NCI-H2171 (cell line): Measurements from ENCODE around the gene MAP3K2.
"Not testable (repeated sequence)": the region's sequence is repeated elsewhere in the genome, so short reads cannot be mapped to it uniquely, and the experiment has no call there.

Experiments
- DNase-seq: peaks from one replicate; lab custom pipeline; 2025; lab: John Stamatoyannopoulos, UW

Gene MAP3K2

DNA sequence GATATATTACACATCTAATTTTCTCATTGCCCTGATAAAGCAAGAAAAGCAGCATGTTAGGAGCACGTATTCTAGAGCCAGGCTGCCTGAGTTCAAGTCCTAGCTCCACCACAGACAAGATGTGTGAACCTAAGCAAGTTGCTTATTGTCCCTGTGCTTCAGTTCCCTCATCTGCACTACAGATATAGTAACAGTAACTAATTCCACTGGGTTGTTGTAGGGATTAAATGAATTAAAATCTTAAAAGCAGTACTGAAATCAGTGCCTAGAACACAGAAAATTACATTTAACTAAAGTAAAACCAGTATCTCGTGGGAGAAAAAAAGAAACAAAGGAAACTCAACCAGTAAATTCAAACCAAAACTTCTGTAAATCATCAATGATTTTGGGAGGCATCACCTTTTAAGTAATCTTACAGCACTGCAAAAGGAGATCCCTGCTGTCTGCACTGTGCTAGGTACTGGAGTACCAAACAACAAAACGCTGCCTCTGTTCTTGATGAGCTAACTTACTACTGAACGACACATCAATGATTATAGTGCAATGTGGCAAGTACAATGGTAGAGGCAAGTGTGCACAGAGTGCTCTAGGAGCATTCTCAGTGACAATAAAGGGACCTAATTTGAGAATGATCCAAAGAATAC lies 7.9 kb downstream of the MAP3K2 start:
- DNase-seq: no peak

GRCh38 chr2:127378720-127379119 lies 9.1 kb downstream of the MAP3K2 start:
- no peak for DNase-seq

DNA sequence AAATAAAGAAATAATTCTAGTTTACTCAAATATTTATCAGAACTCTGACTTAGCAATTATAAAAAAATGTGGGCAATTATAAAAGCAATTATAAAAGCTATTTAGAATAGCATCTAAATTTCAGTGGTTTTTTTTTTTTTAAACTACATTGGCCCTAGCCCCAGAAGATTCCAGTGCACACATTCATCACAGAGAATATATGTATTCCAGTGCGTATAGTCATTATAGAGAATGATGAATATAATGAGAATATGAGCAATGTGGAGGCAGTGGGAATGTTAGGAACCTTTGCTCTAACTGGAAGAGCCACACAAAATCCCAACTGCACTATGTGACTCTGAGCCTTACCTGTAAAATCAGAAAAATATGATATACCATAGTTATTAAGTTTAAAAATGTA lies 10.5 kb downstream of the MAP3K2 start:
- no peak for DNase-seq

GRCh38 chr2:127376257-127376656 lies 11.5 kb downstream of the MAP3K2 start:
- DNase-seq: no peak

DNA sequence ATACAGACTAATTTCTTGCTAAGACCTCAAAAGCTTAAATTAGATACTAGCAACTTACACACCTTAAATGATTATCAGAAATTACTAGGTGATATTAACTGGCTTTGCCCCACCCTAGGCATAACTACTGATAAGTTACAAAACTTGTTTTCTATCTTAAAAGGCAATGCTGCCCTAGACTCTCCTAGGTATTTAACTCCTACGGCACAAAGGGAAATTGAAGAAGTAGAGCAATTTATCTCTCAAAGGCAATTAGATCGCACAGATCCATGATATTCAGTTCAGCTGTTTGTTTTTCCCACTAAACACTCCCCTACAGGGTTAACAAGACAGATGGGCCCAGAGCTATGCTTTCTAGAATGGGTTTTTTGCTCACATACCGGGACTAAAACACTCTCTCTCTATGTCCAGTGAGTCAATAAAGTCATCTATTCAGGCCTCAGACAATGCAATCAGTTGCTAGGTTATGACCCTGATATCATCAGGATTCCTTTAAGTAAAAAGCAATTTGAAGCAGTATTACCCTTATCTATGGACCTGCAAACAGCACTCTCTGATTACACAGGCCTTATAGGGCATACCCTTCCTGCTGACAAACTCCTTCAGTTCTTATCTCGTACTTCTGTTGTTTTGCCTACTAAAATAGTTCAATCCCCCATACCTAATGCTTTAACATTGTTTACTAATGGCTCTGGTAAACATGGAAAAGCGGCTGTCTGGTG lies 14.3 kb downstream of the MAP3K2 start:
- no peak for DNase-seq

- DNase-seq: no peak
Measured at GRCh38 chr2:127371037-127371436, 16.7 kb downstream of the MAP3K2 start.

GRCh38 chr2:127370010-127370409 lies 17.8 kb downstream of the MAP3K2 start:
- DNase-seq: no peak

DNA sequence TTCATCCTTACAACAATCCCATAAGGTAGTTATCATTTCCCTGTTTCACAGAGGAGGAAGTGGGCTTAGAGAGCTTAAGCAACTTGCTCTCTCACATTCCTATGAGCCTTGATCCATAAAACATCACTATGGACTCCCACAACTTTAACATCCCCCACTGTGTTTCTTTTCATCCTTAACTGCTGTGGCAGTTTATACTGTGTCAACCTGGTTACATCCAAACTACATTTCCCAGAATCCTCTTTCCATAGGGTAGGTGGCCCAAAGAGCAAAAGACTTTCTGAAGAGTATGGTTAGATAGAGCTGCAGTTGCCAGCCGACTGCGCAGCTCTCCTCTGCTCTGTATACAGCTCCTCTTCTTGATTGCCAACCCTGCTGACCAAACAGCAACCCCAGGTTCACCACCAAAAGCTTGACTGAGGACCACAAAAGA lies 22.5 kb downstream of the MAP3K2 start:
- DNase-seq: no peak

- no peak for DNase-seq
Measured at GRCh38 chr2:127362971-127363370, 24.8 kb downstream of the MAP3K2 start.

GRCh38 chr2:127361929-127362885 lies 25.6 kb downstream of the MAP3K2 start:
- DNase-seq: no peak

DNA sequence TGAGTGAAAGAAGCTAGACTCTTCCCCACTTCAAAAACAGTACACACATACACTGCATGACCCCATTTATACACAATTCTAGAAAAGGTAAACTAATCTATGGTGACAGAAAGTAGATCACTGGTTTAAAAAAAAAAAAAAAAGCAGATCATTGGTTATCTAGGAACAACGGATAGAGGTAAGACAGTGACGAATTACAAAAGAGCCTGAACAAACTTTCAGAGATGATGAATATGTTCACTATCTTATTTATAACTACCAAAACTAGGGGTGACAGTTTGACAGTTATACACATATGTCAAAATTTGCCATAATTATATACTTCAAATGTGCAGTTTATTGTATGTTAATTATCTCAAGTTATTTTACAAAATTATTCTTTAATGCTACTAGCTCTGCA lies 27.5 kb downstream of the MAP3K2 start:
- DNase-seq: no peak

DNA sequence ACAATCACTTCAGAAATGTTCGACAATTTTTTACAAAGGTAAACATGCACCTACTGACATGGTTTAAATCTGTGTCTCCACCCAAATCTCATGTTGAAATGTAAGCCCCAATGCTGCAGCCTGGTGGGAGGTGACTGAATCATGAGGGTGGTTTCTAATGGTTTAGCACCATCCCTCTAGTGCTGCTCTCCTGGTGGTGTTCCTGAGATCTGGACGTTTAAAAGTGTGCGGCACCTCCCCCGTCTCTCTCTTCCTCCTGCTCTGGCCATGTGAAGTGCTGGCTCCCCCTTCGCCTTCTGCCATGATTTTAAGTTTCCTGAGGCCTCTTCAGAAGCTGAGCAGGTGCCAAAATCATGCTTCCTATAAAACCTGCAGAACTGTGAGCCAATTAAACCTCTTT lies 28.3 kb downstream of the MAP3K2 start:
- DNase-seq: no peak

- DNase-seq: no peak
Measured at GRCh38 chr2:127358971-127359370, 28.8 kb downstream of the MAP3K2 start.

DNA sequence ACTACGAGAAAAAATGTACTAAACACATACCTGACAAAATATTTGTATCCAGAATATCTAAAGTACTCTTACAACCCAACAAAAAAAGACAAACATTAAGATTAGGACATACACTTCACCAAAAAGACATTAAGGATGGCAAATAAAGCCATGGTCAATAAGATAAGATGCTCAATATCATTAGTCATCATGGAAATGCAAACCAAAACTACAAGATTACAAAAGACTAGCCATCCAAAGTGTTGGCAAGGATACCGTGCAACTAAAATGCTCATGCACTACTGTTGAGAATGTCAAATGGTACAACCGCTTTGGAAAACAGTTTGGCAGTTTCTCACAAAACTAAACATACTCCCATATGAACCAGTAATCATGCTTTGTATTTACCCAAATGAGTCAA lies 29.7 kb downstream of the MAP3K2 start:
- DNase-seq: no peak

GRCh38 chr2:127357591-127357990 lies 30.2 kb downstream of the MAP3K2 start:
- no peak for DNase-seq

DNA sequence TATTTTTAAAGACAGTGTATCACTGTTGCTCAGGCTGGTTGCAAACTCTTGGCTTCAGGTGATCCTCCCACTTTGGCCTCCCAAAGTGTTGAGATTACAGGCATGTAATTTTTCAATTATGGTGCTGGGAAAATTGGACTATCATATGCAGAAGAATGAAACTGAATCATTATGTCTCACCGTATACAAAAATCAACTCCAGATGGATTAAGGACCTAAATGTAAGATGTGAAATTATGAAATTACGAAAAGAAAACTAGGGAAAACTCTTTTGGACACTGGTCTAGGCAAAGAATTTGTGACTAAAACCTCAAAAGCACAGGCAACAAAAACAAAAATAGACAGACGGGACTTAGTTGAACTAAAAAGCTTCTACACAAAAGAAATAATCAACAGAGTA lies 31.2 kb downstream of the MAP3K2 start:
- no peak for DNase-seq

DNA sequence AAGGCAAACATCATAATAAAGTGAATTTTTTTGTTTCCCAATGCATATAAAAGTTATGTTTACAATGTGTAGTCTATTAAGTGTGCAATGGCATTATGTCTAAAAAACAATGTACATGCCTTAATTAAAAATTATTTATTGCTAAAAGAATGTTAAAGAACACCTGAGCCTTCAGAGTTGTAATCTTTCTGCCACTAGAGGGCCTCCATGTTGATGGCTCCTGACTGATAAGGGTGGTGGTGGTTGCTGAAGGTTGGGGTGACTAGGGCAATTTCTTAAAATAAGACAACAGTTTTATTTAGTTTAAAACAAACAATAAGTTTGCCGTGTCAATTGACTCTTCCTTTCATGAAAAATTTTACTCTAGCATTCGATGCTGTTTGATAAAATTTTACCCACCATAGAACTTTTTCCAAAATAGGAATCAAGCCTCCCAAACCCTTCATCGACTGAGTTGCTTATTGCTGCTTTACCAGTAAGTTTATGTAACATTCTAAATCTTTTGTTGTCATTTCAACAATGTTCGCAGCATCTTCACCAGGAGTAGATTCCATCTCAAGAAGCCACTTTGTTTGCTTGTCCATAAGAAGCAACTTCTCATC lies 32.3 kb downstream of the MAP3K2 start:
- no peak for DNase-seq

DNA sequence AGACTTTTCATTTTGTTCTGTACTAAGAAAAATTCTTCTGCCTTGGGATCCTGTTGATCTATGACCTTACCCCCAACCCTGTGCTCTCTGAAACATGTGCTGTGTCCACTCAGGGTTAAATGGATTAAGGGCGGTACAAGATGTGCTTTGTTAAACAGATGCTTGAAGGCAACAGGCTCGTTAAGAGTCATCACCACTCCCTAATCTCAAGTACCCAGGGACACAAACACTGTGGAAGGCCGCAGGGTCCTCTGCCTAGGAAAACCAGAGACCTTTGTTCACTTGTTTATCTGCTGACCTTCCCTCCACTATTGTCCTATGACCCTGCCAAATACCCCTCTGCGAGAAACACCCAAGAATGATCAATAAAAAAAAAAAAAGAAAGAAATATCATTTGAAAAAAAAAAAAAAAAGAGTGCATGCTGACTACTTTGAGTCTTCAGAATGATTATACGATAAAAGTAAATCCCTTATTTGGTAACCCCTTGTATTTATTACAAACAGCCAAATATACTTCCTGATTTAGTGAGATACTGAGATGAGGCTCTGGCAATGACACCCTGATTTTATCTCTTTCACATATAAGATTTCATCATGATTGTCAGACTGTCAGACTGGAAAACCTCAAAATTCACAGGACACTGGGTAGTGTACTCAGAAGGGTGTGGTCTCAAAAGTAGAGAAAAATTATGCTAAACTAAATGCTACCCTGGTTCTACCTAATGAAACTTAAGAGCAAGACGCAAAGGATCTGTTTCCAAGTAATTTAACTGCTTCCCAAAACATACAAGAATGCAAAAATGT lies 33.7 kb downstream of the MAP3K2 start:
- DNase-seq: not testable (repeated sequence)

DNA sequence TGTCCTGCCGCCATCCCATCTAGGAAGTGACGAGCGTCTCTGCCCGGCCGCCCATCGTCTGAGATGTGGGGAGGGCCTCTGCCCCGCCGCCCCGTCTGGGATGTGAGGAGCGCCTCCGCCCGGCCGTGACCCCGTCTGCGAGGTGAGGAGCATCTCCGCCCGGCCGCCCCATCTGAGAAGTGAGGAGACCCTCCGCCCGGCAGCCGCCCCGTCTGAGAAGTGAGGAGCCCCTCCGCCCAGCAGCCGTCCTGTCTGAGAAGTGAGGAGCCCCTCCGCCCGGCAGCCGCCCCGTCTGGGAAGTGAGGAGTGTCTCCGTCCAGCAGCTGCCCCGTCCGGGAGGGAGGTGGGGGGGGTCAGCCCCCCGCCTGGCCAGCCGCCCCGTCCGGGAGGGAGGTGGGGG lies 34.6 kb downstream of the MAP3K2 start:
- not testable (repeated sequence) for DNase-seq

DNA sequence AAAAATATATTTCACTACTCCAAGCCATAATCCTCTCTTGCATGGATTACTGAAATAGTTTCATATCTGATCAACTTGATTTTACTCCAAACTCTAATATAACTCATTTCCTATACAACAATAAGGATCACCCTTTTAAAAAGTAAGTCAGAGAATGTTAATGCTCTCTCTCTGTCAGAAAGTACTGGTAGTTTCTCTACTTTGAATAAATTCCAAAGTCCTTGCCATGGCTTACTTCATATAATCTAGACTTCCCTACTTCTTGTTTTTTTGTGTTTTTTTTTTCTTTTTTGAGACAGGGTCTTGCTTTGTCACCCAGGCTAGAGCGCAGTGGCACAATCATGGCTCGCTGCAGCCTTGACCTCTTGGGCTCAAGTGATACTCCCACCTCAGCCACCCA lies 36.2 kb downstream of the MAP3K2 start:
- DNase-seq: no peak

GRCh38 chr2:127348426-127349000 lies 39.3 kb downstream of the MAP3K2 start:
- no peak for DNase-seq
